ENCODE measurements around the gene SBSN.

Gene SBSN

GRCh38 chr19:35554076-35554475 lies 26.0 kb upstream of the SBSN start:
- no peak for TF ChIP-seq CTCF (IDR thresholded peaks at IDR 0.05; ENCODE audit: low read depth, low read length, missing control alignments)
- DNase-seq (ENCODE audit: low read depth) = no peak
- H3K4me3 ChIP-seq (ENCODE audit: low read depth, low read length) = no peak overlapping the region
- in situ Hi-C loops (cut with HindIII; ENCODE audit: low sequenced_read_pairs) = no loop called here

- no peak for DNase-seq (ENCODE audit: low read depth)
- no peak for TF ChIP-seq CTCF (IDR thresholded peaks at IDR 0.05; ENCODE audit: low read depth, low read length, missing control alignments)
- no peak overlapping the region for H3K4me3 ChIP-seq (ENCODE audit: low read depth, low read length)
- in situ Hi-C loops (cut with HindIII; ENCODE audit: low sequenced_read_pairs) = no loop called here
These were observed 25.4 kb upstream of the SBSN start for GRCh38 chr19:35553385-35554000.

GRCh38 chr19:35552534-35553384 lies 24.6 kb upstream of the SBSN start:
- no peak for DNase-seq (ENCODE audit: low read depth)
- TF ChIP-seq CTCF (IDR thresholded peaks at IDR 0.05; ENCODE audit: low read depth, low read length, missing control alignments) = no peak
- no peak overlapping the region for H3K4me3 ChIP-seq (ENCODE audit: low read depth, low read length)
- in situ Hi-C loops (cut with HindIII; ENCODE audit: low sequenced_read_pairs) = no loop called here

GRCh38 chr19:35551091-35551810 lies 23.1 kb upstream of the SBSN start:
- in situ Hi-C loops (cut with HindIII; ENCODE audit: low sequenced_read_pairs) = no loop called here
- no peak overlapping the region for H3K4me3 ChIP-seq (ENCODE audit: low read depth, low read length)
- TF ChIP-seq CTCF (IDR thresholded peaks at IDR 0.05; ENCODE audit: low read depth, low read length, missing control alignments) = no peak

GRCh38 chr19:35549879-35550523 lies 21.9 kb upstream of the SBSN start:
- in situ Hi-C loops (cut with HindIII; ENCODE audit: low sequenced_read_pairs) = no loop called here
- no peak for TF ChIP-seq CTCF (IDR thresholded peaks at IDR 0.05; ENCODE audit: low read depth, low read length, missing control alignments)
- H3K4me3 ChIP-seq (ENCODE audit: low read depth, low read length) = no peak overlapping the region
- no peak for DNase-seq (ENCODE audit: low read depth)

More at GRCh38 chr19:35551091-35551810, 23.1 kb upstream of the SBSN start:
- DNase-seq (ENCODE audit: low read depth) = no peak

- DNase-seq (ENCODE audit: low read depth) = peak; percentile 52
- peak; percentile 70 for TF ChIP-seq CTCF (IDR thresholded peaks at IDR 0.05; ENCODE audit: low read depth, low read length, missing control alignments)
- H3K4me3 ChIP-seq (ENCODE audit: low read depth, low read length) = no peak overlapping the region
- in situ Hi-C loops (cut with HindIII; ENCODE audit: low sequenced_read_pairs) = no loop called here
These were observed 21.2 kb upstream of the SBSN start for GRCh38 chr19:35549174-35549788.
